HG03565 (cell line): ENCODE measurements around the gene SRMS.

Experiments used
- ATAC-seq: cut with Tn5 transposase; IDR thresholded peaks from one replicate; pipeline ENCODE4 v1.9.1; 2021; ENCODE audit warnings: mild to moderate bottlenecking, moderate library complexity; ENCODE audit not compliant: unreplicated experiment

The SRMS gene

DNA sequence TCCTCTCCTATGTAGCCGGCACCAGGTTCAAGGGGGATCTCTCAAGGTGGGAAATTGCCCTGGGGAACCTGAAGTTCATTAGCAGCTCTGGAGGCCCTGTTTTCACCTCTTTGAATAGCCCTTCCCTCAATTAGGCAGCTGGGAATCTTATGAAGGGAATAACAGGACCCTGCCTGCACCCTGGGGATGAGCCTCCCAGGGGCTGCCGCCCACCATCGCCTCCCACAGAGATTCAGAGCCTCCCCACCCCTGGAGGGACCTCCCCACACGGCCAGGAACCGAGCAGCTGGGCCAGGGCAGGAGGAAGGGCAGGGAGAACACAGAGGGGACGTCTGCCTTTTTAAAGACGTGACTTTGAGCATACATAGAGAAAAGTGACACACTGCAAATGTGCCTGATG is 44.0 kb downstream of the SRMS start:
- no peak for ATAC-seq

DNA sequence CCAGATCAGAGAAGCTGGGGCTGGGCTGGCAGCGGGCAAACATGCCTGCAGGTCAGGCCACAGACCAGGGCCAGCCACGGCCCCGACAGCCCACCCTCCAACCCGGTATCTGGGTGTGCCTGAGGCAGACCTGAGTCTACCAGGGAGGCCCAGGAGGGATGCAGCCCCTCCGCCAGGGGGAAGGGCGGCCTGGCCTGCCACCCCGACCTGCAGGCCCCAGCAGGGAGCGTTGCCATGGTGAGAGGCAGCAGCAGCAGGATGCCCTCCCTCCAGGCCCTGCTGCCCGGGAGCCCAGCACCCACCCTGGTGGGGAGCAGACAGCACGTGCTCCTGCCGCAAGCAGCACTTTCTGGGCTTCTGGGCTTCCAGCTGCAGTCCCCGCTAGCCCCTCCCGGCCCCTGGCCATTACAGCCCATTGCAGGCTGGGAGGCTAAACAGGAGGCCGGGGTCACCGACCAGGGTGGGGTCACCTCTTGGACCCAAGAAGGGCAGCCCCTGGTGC is 44.8 kb downstream of the SRMS start:
- ATAC-seq: no peak

DNA sequence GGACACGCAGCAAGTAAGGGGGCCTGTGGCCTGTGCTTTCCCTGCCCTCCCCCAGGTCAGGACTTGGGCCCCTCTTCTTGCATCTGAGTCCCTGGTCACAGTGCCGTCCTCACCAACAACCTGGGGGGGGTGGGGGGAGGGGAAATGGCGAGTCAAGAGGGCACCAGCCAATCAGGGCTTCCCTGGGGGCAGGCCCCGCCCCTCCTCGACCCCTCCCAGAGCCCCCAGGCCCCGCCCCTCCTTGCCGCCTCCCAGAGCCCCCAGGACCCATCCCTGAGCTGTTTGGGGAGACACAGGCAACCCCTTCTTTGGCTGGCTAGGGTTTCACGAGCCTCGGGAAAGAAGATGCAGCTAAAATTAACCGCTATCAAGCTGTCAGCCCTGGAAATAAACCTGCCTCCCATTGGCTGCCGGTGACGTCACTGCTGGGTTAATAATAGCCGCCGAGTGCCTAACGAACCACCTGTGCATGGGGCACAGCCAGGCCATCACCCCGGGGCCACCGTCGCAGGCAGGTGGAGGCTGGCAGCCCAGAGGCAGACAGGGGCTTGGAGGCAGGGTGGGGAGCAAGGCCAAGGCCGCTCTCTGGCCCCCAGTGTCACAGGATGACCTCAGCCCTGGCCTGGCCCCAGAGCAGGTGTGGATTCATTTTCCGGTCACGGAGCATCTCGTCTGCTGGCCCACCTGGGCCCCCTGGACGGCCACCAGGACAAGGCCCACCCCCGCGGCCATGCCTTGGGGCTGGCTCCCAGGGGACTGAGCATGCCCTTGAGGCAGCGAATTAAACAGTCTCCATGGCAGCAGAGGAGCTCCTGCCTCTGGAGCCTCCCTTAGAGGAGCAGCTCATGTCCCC is 45.5 kb downstream of the SRMS start:
- no peak for ATAC-seq

DNA sequence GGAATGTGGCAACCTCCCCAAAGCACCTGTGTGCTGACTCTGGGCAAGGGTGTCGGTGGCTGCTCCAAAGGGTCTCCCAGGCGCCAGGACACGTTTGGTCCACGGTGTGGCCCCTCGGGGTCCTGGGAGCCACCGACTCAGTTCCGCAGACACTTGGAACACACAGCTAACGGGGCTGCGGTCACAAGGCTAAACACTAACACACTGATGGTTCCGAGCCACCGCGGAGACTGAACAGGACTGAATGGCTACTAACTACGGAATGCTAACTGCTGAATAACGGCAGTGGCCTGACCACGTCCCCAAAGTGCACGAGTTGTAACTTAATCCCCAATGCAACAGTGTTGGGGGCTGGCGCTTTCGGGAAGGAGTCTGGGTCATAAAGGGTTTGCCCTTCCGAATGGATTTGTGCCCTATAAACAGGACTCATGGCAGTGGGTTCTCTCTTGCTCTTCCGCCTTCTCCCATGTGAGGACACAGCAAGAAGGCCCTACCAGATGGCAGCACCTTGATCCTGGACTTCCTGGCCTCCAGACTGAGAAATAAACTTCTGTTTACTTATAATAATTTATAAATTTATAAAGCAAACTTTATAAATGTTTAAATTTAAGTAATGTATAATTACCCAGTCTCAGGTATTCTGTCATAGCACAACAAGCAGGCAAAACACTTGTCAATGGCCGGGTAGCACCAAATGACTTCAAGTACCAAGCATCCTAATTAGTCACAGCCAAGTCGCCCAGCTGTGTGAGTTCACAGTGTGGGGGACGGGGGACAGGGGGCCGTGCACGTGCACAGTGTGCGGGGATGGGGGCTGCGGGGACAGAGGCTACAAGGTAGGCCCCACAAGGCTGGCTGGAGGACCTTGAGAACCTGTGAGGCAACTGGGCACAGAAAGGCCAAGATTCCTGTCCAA is 46.4 kb downstream of the SRMS start:
- no peak for ATAC-seq

DNA sequence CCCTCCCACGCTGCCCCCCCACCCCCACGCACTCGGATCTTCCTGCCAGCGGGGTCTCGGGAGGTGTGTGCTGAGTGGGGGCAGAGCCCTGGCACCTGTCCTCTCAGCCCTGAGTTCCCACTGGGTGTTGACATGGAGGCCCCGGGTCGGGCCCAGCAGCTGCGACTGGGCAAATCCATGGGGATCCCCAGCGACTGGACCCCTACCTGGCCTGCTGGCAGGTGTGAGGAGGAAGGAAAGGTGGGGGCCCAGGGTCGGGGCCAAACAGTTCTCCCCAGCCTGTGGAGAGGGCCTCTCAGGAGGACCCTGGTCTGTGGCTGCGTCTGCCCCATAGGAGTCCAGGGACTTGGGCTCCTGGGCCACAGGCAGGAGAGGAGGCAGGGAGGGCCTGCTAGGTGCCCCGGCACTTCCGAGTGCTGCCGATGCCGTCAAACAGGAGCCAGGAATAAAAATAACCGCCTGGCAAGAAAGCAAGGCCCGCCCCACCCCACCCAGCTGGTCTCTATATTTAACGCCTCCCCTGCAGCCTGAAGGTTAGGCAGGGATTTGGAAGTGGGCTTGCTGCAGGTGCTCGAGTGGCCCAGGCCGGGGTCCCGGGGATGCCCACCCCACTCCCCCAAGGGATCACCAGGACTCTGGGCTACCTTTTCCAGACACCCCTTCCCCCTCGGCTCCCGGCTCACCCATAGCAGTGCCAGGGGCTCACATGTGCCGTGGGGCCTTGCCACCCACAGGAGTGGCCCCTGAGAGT is 47.2 kb downstream of the SRMS start:
- ATAC-seq: no peak

DNA sequence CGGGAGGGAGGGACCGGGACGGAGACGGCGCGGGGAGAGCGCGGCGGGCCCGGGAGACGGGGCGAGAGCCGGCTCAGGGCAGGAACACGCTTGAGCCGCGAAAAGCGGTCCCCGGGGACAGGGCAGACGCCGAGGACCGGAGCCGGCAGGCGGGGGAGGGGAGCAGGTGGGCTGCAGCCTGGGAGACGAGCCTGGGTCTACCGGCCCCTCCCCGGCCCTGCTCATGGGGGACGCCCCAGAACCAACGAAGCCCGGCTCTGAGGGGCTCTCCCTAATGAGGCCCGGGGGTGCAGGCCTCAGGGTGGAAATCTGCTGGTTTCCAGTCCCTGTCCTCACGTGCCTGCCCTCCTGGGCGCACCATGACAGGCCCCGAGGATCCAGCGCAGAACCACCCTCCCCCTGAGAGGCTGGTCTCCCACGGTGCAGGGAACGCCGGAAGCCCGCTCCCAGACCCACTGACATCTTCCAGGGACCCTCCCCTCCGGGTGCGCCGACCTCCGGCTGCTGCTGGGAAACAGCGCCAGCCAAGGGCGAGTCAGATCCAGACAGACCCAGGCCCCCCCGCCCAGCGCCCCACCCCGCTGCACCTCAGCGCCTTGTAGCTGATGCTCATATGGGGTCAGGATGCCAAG is 48.1 kb downstream of the SRMS start:
- no peak for ATAC-seq

DNA sequence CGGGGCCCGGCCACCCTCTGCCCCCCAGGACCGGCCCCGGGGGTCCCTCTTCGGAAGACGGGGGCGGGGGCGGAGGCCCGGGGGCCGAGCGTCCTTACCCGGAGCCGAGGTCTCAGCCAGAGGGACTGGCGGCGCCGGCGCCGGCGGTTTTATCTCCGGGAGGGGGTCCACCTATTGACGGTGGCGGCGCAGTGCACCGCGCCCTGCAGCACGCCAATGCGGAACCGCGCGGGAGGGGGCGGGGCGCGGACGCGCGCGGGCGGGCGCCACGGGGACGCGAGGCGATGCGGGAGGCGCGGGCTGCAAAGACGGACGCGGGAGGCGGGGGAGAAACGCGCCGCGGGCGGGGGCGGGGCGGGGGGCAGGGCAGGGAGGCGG is 48.6 kb downstream of the SRMS start, which contains the start of gene EEF1A2:
TSS of gene EEF1A2 (minus strand) at position 124 of the 378 bp plus-strand sequence. CDS start 1,320 bp downstream, outside the sequence.
- ATAC-seq: no peak

DNA sequence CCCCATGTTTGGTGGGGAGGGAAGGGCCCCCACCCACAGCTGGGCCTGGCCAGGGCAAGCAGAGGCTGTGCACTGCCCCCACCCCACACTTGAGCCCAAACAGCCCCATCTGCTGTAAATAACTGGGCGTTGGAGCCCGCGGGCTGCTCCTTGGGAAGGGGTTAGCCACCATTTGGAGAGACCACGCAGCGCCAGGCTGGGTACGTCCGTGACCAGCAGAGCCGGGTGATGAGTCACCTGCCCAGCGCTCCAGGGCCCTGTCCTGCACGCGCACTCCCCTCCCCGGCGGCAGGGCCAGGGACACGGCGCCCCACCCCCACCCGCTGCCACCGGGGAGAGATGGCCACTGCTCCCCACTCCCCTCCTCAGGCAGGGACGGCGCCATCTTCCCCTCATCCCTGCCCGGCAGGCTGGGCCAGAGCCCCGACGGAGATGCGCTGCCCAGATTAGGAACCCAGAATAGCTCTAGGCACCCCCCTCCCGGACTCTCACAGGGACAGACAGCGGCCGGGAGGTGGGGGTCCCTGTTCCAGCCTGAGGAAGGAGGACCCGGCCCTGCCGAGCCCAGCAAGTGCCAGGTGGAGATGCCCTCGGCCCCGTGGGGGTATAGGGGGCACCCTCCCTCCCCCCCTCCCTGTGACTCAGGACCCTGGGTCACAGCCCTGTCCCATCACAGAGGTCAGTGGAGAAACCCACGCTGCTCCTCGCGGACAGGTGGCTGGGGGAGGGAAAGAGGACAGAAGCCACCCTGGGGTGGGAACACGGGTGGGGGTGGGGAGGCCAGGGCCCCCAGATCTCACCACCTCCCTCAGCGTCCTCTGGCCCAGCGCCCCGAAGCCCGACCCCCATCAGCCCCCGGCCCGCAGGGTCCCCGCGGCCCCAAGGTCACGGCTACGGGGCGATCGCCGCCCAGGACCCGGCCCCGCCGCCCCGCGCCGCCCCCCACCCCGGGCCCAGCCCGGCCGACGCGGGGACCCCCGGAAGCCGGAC is 49.3 kb downstream of the SRMS start:
- no peak for ATAC-seq

DNA sequence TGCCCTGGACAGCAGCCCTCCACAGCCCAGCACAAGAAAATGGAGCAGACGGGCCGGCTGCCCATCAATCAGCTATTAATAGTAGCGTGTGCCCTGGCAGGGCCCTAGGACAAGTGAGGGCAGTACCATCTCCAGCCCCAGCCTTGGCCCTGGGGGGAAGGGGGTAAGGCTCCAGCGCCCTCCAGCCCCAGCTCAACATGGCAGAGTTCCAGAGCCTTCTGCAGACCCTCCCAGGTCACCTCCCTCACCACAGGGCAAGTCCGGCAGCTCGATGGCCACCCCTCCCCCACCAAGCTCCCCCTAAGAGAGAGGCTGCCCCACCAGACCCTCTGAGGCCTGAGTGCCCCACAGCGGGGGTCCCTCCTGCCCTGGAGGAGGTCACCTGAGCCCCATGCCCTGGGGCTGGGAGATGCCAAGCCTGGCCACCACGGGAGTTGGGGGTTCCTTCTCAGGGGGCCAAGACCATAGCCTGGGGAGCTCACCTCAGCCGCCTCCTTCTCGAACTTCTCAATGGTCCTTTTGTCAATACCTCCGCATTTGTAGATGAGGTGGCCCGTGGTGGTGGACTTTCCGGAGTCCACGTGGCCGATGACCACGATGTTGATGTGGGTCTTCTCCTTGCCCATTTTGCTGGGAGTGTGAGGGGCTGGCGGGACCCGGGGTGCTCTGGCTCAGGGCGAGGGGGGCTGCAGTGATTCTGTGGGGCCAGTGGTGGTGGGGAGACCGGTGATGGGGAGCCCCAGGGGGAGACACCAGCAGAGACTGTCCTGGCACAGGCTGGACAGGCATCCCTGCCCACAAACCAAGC is 50.2 kb downstream of the SRMS start:
- ATAC-seq: no peak

DNA sequence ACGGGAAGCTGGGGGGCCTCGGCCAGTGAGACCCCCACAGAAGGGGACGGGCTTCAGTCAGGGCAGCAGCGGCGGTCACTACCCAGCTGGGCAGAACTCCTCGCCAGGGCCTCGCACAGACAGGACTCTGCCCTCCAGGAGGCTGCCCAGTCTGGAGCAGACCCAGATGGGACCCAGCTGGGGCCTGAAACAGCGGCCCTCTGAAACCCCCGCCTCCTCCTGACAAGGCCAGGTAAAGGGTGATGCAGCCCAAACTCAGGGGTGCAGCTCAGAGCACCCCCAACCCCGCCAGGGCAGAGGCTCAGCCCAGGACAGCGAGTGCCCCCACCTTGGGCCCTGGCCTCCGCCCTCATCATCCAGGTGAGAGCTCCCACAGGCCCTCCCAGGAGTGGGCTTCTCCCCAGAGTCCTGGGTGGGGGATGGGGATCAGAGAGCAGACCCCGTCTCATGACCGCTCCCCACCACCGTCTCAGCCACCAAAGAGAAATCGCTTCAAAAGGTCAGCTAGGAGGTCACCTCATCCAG is 50.9 kb downstream of the SRMS start:
- ATAC-seq: no peak

DNA sequence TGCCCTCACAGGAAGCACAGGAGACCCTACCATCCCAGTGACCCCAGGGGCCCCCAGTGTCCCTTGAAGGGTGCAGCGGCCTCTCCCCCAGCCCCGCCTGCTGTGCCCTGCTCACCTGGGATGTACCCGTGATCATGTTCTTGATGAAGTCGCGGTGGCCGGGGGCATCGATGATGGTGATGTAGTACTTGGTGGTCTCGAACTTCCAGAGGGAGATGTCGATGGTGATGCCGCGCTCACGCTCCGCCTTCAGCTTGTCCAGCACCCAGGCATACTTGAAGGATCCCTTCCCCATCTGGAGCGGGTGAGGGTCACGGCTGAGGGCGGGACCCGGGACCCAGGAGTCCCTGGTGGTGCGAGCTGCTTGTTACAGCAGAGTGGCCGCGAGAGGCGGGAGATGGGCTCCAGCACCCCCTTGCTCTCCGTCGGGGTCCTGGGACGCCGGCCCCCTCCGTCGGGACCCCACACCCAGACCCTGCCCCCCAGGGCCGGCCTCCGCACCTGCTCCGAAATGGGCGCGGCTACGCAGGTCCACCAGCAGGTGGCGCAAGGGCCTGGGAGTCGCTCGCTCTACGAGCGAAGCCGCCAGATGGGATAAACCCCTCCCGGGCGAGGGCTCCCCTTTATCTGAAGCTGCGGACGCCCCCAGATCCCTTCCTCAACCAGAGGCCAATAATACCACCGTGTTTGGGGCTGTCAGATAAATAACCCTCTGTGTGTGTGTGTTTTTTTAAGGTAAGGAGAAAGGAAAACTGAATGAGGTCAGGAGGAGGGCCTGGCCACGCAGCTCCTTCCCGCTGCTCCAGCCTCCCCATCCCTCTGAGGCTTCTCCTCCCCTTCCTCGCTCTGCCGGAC is 51.6 kb downstream of the SRMS start:
- no peak for ATAC-seq

DNA sequence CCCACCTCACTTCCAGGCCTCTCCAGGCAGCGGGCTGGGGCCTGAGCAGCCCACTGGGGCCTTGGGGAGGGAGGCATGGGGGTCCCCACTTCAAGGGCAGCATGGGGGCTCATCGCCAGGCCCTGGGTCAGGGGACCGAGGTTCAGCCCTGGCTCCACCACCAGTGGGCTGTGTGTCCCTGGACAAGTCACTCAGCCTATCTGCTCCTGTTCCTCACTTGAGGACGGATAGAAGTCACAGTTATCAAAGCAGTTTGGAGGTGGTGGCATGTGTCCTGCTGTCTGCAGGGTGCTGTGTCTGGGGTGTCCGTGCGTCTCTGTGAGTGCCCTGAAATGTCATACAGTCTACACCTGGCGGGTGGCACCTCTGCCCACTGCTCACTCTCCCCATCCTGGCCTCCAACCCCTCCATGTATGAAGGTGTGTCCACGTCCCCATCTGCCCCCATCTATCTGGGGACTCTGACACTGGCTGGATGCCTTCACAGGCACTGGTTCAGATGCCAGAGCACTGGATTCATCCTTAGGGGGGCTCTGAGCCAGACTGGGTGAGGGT is 52.3 kb downstream of the SRMS start:
- no peak for ATAC-seq

DNA sequence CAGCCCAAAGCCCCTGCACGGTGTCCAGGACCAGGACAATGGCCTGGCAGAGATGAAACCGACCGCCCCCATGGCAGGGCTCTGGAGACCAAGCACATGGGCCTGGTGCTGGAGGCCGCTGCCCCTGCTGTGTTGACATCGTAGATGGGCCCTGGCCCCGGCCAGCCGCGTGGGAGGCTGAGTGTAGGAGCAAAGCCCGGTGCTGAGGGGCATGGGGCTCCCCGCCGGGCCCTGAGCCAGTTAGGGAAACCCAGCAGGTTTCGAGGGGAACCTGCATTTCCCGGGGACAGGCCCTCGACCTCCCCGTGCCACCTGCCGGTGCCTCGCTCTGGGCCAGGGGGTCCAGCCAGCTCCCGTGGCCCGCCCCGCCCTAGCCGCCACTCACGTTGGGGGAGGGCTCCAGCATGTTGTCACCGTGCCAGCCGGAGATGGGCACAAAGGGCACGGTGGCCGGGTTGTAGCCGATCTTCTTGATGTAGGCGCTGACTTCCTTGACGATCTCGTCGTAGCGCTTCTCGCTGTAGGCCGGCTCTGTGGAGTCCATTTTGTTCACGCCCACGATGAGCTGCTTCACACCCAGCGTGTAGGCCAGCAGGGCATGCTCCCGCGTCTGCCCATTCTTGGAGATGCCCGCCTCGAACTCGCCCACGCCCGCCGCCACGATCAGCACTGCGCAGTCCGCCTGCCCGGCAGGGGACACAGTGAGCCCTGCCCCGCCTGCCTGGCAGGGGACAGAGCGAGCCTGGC is 53.0 kb downstream of the SRMS start:
- ATAC-seq: no peak

DNA sequence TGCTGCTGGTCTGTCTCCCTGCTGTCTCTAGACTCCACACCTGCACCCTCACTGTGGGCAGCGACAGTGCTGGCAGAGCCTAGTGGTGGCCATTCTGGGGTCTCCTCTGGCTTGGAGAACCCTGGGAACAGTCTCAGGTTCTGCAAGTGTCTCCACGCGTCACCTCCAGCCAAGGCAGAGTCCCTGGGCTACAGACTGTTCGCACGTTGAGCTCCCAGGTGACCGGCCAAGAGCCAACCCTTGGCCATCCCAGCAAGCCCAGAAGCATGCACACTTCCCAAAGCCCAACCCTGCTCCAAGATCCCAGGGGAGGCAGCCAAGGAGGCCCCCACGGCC is 53.5 kb downstream of the SRMS start:
- ATAC-seq: no peak

DNA sequence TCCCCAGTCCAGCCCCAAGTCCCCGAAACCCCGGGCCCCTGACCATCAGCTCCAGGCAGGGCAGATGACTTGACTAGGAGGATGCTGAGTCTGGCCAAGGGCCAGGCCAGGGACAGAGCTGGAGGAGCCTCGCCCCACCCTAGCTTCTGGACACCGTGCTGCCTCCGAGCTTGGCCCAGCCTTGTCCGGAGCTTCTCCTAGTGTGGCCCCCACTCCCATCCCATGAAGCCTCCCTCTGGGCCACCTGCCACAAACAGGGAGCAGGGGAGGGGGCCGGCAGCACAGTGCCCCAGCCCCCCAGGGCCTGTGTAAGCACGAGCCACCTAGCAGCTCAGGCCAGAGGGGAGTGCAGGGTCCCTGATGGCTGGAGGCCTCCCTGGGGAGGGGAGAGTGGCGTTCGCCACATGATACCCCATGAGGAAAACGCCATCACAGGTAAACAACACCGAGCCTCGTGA is 54.0 kb downstream of the SRMS start:
- no peak for ATAC-seq

DNA sequence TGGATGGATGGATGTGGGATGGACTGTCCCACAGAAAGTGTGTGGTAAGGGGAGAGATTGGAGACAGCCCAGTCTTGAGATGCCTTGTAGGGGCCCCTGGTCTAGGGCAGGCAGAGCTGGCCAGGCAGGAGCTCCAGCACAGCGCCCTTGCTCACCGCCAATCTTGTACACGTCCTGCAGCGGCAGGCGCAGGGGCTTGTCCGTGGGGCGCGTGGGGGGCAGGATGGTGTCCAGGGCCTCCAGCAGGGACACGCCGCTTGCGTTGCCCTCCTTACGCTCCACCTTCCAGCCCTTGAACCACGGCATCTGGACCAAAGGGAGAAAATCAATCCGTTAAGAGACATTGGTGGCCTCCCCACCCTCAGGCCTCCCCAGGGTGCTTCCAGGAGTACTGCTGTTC is 54.6 kb downstream of the SRMS start:
- no peak for ATAC-seq
